NCI-H1092 treated with DMSO at 0.1 percent for 48 hours (cell line): ENCODE results near the gene TDRD7.
A peak's percentile ranks its signal among the peaks of the same experiment; 100 is the strongest.
"Not testable (repeated sequence)": the region's sequence is repeated elsewhere in the genome, so short reads cannot be mapped to it uniquely, and the experiment has no call there.

Source experiments
- DNase-seq: peaks from one replicate; lab custom pipeline; 2025; lab: John Stamatoyannopoulos, UW

Gene TDRD7

DNA sequence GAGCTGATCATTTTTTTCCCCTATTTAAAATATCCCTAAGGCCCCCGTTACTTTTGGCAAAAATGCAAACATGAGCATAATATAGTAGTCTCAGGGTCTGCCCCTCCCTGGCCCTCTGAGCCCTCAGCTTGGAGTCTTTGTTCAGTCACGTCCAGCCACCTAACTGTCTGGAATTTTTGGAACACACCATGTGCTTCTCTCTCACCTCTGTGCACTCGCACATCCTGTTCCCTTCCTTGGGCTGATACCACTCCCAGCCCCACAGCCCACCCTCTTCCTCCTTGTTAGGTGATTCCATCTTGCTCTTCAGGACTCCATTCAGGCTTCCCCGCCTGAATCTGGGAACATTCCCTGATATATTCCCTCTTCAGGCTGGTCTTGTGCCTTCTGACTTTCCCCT lies 16.0 kb downstream of the TDRD7 start:
- no peak for DNase-seq

GRCh38 chr9:97430316-97431043 lies 18.6 kb downstream of the TDRD7 start:
- no peak for DNase-seq

DNA sequence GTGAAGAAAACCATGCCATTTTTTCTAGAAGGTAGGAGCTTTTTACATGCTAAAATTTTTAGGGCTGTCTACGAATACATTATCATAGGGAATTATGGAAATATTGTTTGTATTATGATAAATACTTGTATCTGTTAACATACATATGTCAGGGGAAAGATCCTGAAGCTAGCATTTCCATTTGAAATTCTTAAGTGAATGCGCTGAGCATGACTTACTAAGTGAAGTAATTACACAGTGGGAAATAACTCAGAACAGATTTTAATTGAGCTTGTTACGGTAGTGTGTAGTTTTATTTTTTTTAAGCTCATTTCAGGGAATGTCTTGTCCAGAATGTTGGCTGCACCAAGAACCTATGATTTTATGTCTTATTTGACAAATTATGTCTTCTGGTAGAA lies 19.1 kb downstream of the TDRD7 start:
- DNase-seq = no peak

DNA sequence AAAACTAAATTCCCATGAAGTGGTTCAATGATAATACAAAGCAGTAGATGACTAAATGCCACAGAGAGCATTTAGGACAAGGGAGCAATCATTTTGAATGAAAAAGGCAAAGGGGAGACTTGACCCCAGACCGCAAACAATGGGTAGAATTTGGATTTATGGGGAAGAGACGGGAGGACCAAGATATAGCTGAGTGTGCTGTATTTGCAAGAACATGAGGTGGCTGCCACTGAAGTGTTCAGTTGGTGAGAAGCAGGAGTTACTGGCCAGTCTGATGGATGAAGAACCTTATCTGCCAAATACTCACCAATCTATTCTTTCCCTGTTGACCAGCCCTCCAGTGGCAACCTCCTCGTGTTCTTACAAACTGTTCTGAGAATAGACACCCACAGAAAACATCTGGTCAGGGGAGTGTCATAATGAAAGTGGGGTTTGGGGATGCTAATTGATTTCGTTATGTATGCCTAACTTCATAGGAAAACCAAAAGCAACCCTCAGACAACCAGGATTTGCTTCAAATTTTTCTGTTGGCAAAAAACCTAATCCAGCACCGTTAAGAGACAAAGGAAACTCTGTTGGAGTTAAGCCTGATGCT lies 19.8 kb downstream of the TDRD7 start:
- no peak for DNase-seq

- no peak for DNase-seq
These were observed 25.2 kb downstream of the TDRD7 start for GRCh38 chr9:97437051-97437600.

- DNase-seq = no peak
These were observed 26.4 kb downstream of the TDRD7 start for GRCh38 chr9:97438257-97438656.

DNA sequence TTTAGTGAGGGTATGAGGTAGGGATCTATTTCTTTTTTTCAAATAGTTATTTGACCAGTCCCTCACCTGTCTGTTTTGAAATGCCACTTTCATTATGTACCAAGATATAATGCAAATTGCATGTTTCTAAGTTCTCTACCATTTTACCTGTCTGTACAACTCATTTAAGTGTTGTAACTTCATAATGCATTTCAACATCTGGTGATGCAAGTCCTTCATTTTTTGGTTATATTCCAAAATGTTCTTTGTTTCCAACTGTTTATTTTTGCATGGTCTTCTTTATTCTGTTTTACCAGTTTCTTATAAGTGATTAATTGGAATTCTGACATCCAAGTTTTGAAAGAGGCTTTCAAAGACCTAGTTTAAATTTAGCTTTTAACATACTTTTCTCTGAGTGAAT lies 26.8 kb downstream of the TDRD7 start:
- no peak for DNase-seq

DNA sequence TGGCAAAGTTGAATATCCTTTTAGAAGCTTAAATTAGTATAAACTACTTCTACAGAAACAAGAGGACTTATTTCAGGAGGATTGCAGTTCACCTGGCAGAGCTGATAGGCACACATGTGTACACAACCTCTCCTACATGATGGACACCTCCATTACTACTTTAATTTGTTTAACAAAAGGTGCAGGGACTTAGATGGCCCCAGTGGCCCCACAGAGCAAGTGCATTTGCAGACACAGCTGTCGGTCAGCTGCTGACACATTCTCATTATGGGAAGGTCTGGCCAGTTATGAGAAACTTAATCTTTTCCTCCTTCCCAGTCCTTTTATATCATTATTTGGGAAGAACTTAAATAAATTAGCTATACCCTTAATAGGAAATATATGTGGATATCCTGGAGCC lies 28.3 kb downstream of the TDRD7 start:
- DNase-seq = no peak

- DNase-seq = no peak
These were observed 29.8 kb downstream of the TDRD7 start for GRCh38 chr9:97441729-97442128.

DNA sequence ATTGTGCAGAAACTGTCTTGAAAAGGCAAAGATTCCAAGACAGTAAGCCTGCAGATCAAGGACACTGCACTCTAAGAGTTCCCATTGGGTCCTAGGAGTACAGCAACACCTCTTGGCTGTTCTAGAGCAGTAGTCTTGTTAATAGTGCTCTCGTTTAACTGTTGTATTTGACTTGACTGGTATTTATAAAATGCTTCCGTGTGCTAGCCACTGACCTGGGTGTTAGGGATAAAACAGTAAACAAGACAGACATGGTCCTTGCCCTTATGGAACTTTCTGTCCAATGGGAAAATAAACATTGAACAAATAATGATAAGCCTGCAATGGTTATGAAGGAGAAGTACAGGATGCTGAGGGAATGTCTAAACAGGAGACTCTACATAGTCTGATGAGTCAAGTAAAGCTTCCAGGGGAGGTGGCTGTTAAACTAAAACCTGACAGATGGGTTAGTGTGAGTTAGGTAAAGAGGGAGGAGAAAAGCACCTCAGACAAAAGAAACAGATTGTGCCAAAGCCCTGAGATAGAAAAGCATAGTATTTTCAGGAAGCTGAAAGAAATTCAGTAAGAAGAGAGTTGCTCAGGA lies 33.3 kb downstream of the TDRD7 start:
- no peak for DNase-seq

DNA sequence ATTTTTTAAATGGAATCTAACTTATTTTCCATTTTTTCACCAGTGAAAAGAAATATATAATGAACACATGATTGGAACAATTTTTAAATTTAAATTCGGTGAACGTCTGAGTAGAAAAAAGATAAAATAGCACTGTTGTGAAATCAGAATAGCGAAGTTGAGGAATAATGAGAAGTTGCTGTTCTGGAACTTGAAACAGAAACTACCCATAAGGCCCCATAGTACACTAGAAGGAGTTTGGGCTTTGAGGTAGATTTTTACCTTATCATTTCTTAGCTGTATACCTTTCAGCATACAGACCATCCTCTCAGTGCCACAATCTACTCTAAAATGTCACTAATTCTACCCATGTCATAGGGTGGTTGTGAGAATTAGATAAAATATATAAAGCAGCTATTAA lies 35.1 kb downstream of the TDRD7 start:
- DNase-seq = no peak

GRCh38 chr9:97453573-97453972 lies 41.7 kb downstream of the TDRD7 start:
- DNase-seq = not testable (repeated sequence)

GRCh38 chr9:97456841-97457240 lies 44.9 kb downstream of the TDRD7 start:
- DNase-seq = not testable (repeated sequence)

DNA sequence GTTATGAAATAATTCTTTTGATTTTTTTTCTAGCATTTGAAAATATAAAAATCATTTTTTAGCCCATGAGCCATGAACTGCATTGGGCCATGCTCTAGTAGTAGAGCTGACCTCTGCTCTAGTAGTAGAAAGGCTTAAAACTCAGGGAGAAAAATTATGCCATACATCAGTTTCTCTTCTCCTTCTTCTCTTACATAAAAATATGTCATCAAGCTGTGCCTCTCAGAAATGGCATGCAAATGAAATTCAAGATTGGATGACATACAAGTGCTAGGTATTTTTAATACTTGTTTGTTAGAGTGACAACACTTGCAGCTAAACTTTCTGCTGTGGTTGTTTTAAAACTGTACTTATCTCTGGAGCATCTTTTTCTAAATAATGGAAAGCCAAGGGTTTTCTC lies 47.4 kb downstream of the TDRD7 start:
- no peak for DNase-seq

DNA sequence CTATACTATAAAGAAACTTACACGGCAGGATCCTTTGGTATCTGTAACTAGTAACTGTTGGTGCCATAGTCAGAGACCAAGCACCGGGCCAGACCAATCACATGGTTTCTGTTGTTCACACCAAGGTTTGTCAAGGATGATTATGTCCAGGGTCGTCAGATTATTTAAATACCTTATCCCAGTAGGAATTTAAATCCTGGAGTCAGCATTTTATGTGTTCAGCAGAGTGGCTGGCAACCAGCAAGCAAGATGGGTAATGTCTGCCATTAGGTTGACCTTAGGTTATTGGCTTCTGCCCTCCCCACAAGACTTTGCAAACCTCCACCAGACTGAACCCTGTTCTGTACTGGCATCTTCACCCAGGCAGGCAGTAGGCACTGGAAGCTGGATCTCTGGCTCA lies 50.3 kb downstream of the TDRD7 start:
- DNase-seq = no peak

GRCh38 chr9:97462914-97463313 lies 51.0 kb downstream of the TDRD7 start:
- DNase-seq = no peak

DNA sequence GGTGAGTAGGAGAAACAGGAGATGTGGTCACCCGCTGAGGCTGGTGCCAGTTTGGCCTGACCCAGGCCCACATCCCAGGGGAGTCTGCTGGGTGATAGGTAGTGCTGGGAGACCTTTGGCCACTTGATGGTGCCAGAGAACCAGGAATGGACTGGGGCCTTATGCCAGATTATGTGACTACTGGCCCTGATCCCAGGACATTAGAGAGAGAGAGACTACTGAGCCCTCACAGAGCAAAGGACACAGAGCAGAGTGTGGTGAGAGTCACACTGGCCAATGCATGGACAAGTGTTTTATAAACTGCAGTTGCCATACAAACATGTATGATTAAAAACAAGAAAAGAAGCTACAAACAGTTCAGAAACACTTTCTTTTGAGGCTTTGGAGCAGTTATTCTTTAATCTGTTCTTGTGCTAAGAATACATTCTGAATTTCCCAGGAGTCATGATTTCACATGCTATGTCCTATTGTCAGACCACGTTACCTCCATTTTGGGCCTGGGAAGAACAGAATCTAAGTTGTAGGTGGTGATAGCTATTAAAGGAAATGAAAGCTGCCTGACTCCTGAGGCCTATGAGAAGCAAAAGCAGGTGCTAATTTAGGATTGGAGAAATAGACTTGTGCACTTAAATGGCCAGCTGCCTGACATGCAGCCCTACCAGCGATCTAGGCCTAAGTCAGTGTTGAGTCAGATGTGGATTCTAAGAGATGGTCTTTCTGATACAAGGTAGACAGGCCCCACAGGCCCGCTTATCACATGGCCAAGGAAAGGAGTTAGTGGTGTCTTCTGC lies 57.0 kb downstream of the TDRD7 start:
- DNase-seq = peak; percentile 71

GRCh38 chr9:97470076-97470475 lies 58.2 kb downstream of the TDRD7 start:
- peak; percentile 6 for DNase-seq

DNA sequence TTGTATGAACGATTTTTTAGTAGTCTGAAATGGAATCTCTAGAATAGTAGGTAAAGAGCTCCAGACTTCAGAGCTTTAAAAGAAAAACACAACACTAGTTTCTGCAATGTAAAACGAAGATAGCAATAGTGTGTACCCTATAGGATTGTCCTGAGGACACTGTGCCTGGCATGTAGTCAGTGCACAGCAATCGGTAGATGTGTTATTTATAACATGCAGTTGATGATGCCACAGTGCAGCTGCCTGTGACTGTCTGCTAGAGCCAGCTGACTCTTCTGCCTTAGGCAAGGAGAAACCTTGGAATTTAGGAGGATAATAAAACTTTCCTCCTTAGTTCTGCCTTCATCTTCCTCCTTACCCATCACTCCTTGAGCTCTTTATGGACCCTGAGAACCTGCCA lies 61.8 kb downstream of the TDRD7 start:
- no peak for DNase-seq

GRCh38 chr9:97474372-97474925 lies 62.6 kb downstream of the TDRD7 start:
- DNase-seq = no peak

GRCh38 chr9:97475059-97475458 lies 63.2 kb downstream of the TDRD7 start:
- DNase-seq = no peak

GRCh38 chr9:97478301-97478981 lies 66.5 kb downstream of the TDRD7 start:
- DNase-seq = no peak
